K562 (cell line): ENCODE data around the gene SLCO3A1. TPM values are rescaled to one million over a fixed set of nuclear protein-coding genes. Genes with fewer than 3 reads are reported as not detected.

Source experiments
- ATAC-seq: fragments of 200-7000 bp; cut with Tn5 transposase; 3 replicates; pipeline ENCODE4 v1.9.1; 2020; ENCODE audit warnings: moderate library complexity
- BruUV-seq: library from RNA; stranded (reverse); fragments of 400-500 nt; replicated peaks from 2 replicates; lab custom pipeline; 2021; lab: Mats Ljungman, UMichigan
- CTCF ChIA-PET: fragments of 300-600 bp; formaldehyde crosslinking; extraction: SDS; loops from one replicate; lab custom pipeline; 2021; ENCODE audit warnings: low intra/inter-chr PET ratio; lab: Yijun Ruan, JAX
- POLR2A ChIA-PET: fragments of 300-600, 350-650 bp; sonication (Branson Sonifier 250); formaldehyde crosslinking; extraction: SDS; loops from one replicate; lab custom pipeline; 2021; ENCODE audit warnings: antibody characterized with exemption, inconsistent platforms; lab: Yijun Ruan, JAX
- DNase-seq, 4 experiments: peaks; one replicate each; pipeline versions ENCODE4 v3.0.0 to v3.0.0-alpha.2; 2011 to 2018; ENCODE audit warnings: low spot score in 3 of 4, mixed read lengths in 3 of 4; ENCODE audit errors: extremely low read depth in 1 of 4
- FAIRE-seq: peaks from 2 replicates; lab custom pipeline; 2011; peaks lifted over from hg19 to GRCh38; lab: Jason Lieb, UNC
- H2AFZ ChIP-seq: 2 replicates; pipeline ENCODE4 v1.6.0; 2011; ENCODE audit warnings: low read depth, low read length, control low read depth, inconsistent platforms
- H3K27ac ChIP-seq: fragments of 200-600 bp; 3 replicates; pipeline ENCODE4 v1.8.0; 2011; ENCODE audit warnings: low read depth, mild to moderate bottlenecking, control low read depth, inconsistent platforms, low read length, moderate library complexity, mixed read lengths; ENCODE audit errors: extremely low read depth
- H3K27me3 ChIP-seq, 2 experiments: fragments of 300-600 bp in 1 of 2; 2 replicates in 1 of 2; 3 replicates in 1 of 2; pipeline versions ENCODE4 v1.6.0 to v1.8.0; 2011; ENCODE audit warnings: inconsistent platforms in 2 of 2, low read length in 2 of 2, mild to moderate bottlenecking in 1 of 2, mixed read lengths in 1 of 2, moderate library complexity in 1 of 2; ENCODE audit not compliant: control insufficient read depth in 2 of 2, insufficient read depth in 2 of 2
- H3K36me3 ChIP-seq: fragments of 300-600 bp; 3 replicates; pipeline ENCODE4 v1.8.0; 2011; ENCODE audit warnings: mild to moderate bottlenecking, low read length, inconsistent platforms; ENCODE audit not compliant: control insufficient read depth, insufficient read depth
- H3K4me1 ChIP-seq, 2 experiments: fragments of 200-600 bp in 1 of 2; replicated peaks in 1 of 2; 2 replicates in 1 of 2; 3 replicates in 1 of 2; pipeline versions ENCODE4 v1.5.1 to v1.8.0; 2011; ENCODE audit warnings: inconsistent platforms in 2 of 2, low read length in 2 of 2, mild to moderate bottlenecking in 1 of 2, mixed read lengths in 1 of 2, moderate library complexity in 1 of 2; ENCODE audit not compliant: control insufficient read depth in 2 of 2, insufficient read depth in 2 of 2
- H3K4me2 ChIP-seq: 2 replicates; pipeline ENCODE4 v1.6.1; 2011; ENCODE audit warnings: low read length, control low read depth, inconsistent platforms, mixed read lengths; ENCODE audit not compliant: insufficient read depth
- H3K4me3 ChIP-seq: fragments of 200-600 bp; sonication (generic), shearing (Covaris generic); 2 replicates; pipeline ENCODE4 v1.5.1; 2016; ENCODE audit warnings: control low read depth, inconsistent platforms
- H3K79me2 ChIP-seq: fragments of 200-600 bp; 3 replicates; pipeline ENCODE4 v1.8.0; 2011; ENCODE audit warnings: low read length, inconsistent platforms; ENCODE audit not compliant: control insufficient read depth, insufficient read depth
- H3K9ac ChIP-seq, 2 experiments: 2 replicates each; pipeline versions ENCODE4 v1.6.0 to v1.6.1; 2011; ENCODE audit warnings: low read depth in 2 of 2, low read length in 2 of 2, control low read depth in 1 of 2, inconsistent platforms in 1 of 2, mild to moderate bottlenecking in 1 of 2, mixed read lengths in 1 of 2; ENCODE audit not compliant: insufficient read depth in 1 of 2
- H3K9me1 ChIP-seq: one replicate; pipeline ENCODE4 v1.6.0; 2011; ENCODE audit warnings: inconsistent platforms, mild to moderate bottlenecking, low read length, moderate library complexity; ENCODE audit not compliant: control insufficient read depth, insufficient read depth
- H3K9me3 ChIP-seq: replicated peaks from 2 replicates; pipeline ENCODE4 v1.5.1; 2011; ENCODE audit warnings: low read depth, low read length, inconsistent platforms; ENCODE audit not compliant: control insufficient read depth, insufficient read depth
- H4K20me1 ChIP-seq: replicated peaks from 2 replicates; pipeline ENCODE4 v1.6.1; 2011; ENCODE audit warnings: low read length, inconsistent platforms, mixed read lengths; ENCODE audit not compliant: control insufficient read depth, insufficient read depth
- CBX1 ChIP-seq: sonication (generic); IDR thresholded peaks from 2 replicates; pipeline ENCODE4 v1.6.1; 2016; ENCODE audit warnings: antibody characterized with exemption, low read depth, mild to moderate bottlenecking
- KLF13 ChIP-seq: fragments of 450-650 bp; IDR thresholded peaks from 2 replicates; pipeline ENCODE4 v1.6.1; 2016; ENCODE audit warnings: missing genetic modification characterization, low read depth, mild to moderate bottlenecking, missing compliant biosample characterization, moderate library complexity, borderline replicate concordance
- MECOM ChIP-seq: fragments of 250-450 bp; sonication (Bioruptor Pico); IDR thresholded peaks from 2 replicates; pipeline ENCODE4 v1.8.0; 2022; ENCODE audit warnings: inconsistent platforms
- NFATC3 ChIP-seq: fragments of 450-650 bp; IDR thresholded peaks from 2 replicates; pipeline ENCODE4 v1.6.1; 2017; ENCODE audit warnings: mild to moderate bottlenecking
- TAF1 ChIP-seq: IDR thresholded peaks from 2 replicates; pipeline ENCODE4 v1.6.1; 2011; ENCODE audit warnings: mild to moderate bottlenecking, low read length, moderate library complexity; ENCODE audit not compliant: insufficient read depth, control insufficient read depth, severe bottlenecking; ENCODE audit errors: extremely low read depth
- ZNF311 ChIP-seq: fragments of 250-450 bp; sonication (Bioruptor Pico); IDR thresholded peaks from 2 replicates; pipeline ENCODE4 v1.4.0; 2020; ENCODE audit warnings: mild to moderate bottlenecking, moderate library complexity
- ZNF766 ChIP-seq: fragments of 200-800 bp; sonication (Bioruptor generic); conservative IDR thresholded peaks from 2 replicates; pipeline ENCODE4 v1.6.1; 2016; ENCODE audit warnings: missing genetic modification characterization, missing compliant biosample characterization
- WGBS: fragments of 100-300 bp; shearing (Covaris generic); methylation state at CpG from one replicate; pipeline ENCODE4 v1.1.6; 2016; ENCODE audit warnings: low coverage, mixed read lengths; ENCODE audit not compliant: insufficient coverage; ENCODE audit errors: missing lambda C conversion rate; 5-methylcytosine and 5-hydroxymethylcytosine counted together
- in situ Hi-C: fragments of 300-500 bp; cut with MboI; formaldehyde crosslinking; loops from 4 replicates; pipeline ENCODE4 v1.15.0; 2018; ENCODE audit warnings: inconsistent platforms, mixed read lengths
- intact Hi-C: fragments of 100-400 bp; cut with micrococcal nuclease; formaldehyde crosslinking; loops from 2 replicates; pipeline ENCODE4 v1.14.2; 2022
- polyA plus RNA-seq, 8 experiments: library from polyadenylated mRNA; depleted of rRNA in 4 of 8; stranded (reverse) in 5 of 8; unstranded in 3 of 8; fragments of >200 nt; fragmentation: Nextera tagmentation in 2 of 8; fragmentation: Illumina TruSeq in 1 of 8; extraction: Ambion mirVana in 2 of 8; extraction: Trizol in 1 of 8; gene quantifications; 2 replicates each; pipeline versions ENCODE4 v1.2.1 to v1.2.3, GENCODE V29; 2011 to 2014; ENCODE audit warnings: inconsistent platforms in 1 of 8, missing spikeins in 1 of 8
- total RNA-seq, 7 experiments: library from RNA; depleted of rRNA in 6 of 7; stranded (reverse); fragments of >200 nt in 6 of 7; fragmentation: Illumina TruSeq in 2 of 7; extraction: Trizol in 2 of 7; gene quantifications; 2 replicates each; pipeline versions ENCODE4 v1.2.1 to v1.2.3, GENCODE V29; 2011 to 2021; ENCODE audit warnings: low replicate concordance in 1 of 7
- TF ChIP-seq, protein P1 (sequence below): IDR thresholded peaks from 2 replicates; pipeline ENCODE4 v1.6.1; 2016; ENCODE audit warnings: missing genetic modification characterization, missing compliant biosample characterization
- TF ChIP-seq, protein P2 (sequence below): fragments of 450-650 bp; IDR thresholded peaks from 2 replicates; pipeline ENCODE4 v1.6.1; 2016; ENCODE audit warnings: mild to moderate bottlenecking, moderate library complexity

Gene SLCO3A1
- total and polyA plus RNA-seq, 9 of the 15 experiments (the other 6 are each of a cell fraction or from before 2014, with no cell fraction given): 0.01 to 0.84 (median 0.06) TPM; not detected in 3

DNA sequence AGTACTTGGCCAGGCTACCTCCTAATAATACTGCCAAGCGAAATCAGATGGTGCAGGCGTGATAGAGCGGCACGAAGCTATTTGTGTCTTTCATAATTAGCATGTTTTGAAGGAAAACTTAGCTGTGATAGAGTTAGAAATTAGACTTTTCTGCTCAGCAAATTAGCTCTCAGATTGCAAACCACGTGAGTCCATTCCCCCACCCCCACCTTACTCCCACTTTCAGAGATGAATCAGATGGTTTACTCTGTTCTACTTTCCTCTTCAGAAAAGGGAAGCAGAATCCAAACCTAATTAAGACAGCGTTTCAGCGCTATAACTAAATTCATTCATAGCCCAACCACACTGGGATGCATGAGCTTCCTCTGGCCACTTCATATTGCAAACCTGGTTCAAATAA, 214.6 kb downstream of the SLCO3A1 start:
- no peak overlapping the region for H2AFZ ChIP-seq
- ChIA-PET POLR2A (no interaction called here), CTCF (no interaction called here)
- in situ Hi-C loops (no loop called here), intact Hi-C loops (no loop called here)
- H3K4me3 ChIP-seq: no peak overlapping the region
- no peaks in the 10 kb centered on the region; the same call in 1 of the 2 replicates for H4K20me1 ChIP-seq
- FAIRE-seq (no peak), ATAC-seq (no peak), DNase-seq (no peak)
- no TSS peak for BruUV-seq
- WGBS: 0% methylated on average over 7 of the region's 7 CpGs
- no peaks in the 10 kb centered on the region for H3K9me3 ChIP-seq
- H3K36me3 ChIP-seq: no peaks in the 10 kb centered on the region
- H3K4me1 ChIP-seq: no peaks in the 10 kb centered on the region
- H3K4me2 ChIP-seq: no peak overlapping the region
- H3K27ac ChIP-seq: no peak overlapping the region
- no peak overlapping the region for H3K9ac ChIP-seq
- H3K79me2 ChIP-seq: no peaks in the 10 kb centered on the region
- H3K9me1 ChIP-seq: no peaks in the 10 kb centered on the region
- peaks cover 2 to 28% of the 10 kb centered on the region in 2 experiments; a peak in 3 of 5 replicates for H3K27me3 ChIP-seq
- TF ChIP-seq MECOM (CRISPR knock-in tag) (no peak), NFATC3 (no peak), TAF1 (no peak), ZNF766 (CRISPR knock-in tag) (no peak), CBX1 (no peak), ZNF311 (CRISPR knock-in tag) (no peak), KLF13 (tag) (no peak)
- TF ChIP-seq, protein P1, sequence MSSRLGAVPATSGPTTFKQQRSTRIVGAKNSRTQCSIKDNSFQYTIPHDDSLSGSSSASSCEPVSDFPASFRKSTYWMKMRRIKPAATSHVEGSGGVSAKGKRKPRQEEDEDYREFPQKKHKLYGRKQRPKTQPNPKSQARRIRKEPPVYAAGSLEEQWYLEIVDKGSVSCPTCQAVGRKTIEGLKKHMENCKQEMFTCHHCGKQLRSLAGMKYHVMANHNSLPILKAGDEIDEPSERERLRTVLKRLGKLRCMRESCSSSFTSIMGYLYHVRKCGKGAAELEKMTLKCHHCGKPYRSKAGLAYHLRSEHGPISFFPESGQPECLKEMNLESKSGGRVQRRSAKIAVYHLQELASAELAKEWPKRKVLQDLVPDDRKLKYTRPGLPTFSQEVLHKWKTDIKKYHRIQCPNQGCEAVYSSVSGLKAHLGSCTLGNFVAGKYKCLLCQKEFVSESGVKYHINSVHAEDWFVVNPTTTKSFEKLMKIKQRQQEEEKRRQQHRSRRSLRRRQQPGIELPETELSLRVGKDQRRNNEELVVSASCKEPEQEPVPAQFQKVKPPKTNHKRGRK: no peak
- TF ChIP-seq, protein P2, sequence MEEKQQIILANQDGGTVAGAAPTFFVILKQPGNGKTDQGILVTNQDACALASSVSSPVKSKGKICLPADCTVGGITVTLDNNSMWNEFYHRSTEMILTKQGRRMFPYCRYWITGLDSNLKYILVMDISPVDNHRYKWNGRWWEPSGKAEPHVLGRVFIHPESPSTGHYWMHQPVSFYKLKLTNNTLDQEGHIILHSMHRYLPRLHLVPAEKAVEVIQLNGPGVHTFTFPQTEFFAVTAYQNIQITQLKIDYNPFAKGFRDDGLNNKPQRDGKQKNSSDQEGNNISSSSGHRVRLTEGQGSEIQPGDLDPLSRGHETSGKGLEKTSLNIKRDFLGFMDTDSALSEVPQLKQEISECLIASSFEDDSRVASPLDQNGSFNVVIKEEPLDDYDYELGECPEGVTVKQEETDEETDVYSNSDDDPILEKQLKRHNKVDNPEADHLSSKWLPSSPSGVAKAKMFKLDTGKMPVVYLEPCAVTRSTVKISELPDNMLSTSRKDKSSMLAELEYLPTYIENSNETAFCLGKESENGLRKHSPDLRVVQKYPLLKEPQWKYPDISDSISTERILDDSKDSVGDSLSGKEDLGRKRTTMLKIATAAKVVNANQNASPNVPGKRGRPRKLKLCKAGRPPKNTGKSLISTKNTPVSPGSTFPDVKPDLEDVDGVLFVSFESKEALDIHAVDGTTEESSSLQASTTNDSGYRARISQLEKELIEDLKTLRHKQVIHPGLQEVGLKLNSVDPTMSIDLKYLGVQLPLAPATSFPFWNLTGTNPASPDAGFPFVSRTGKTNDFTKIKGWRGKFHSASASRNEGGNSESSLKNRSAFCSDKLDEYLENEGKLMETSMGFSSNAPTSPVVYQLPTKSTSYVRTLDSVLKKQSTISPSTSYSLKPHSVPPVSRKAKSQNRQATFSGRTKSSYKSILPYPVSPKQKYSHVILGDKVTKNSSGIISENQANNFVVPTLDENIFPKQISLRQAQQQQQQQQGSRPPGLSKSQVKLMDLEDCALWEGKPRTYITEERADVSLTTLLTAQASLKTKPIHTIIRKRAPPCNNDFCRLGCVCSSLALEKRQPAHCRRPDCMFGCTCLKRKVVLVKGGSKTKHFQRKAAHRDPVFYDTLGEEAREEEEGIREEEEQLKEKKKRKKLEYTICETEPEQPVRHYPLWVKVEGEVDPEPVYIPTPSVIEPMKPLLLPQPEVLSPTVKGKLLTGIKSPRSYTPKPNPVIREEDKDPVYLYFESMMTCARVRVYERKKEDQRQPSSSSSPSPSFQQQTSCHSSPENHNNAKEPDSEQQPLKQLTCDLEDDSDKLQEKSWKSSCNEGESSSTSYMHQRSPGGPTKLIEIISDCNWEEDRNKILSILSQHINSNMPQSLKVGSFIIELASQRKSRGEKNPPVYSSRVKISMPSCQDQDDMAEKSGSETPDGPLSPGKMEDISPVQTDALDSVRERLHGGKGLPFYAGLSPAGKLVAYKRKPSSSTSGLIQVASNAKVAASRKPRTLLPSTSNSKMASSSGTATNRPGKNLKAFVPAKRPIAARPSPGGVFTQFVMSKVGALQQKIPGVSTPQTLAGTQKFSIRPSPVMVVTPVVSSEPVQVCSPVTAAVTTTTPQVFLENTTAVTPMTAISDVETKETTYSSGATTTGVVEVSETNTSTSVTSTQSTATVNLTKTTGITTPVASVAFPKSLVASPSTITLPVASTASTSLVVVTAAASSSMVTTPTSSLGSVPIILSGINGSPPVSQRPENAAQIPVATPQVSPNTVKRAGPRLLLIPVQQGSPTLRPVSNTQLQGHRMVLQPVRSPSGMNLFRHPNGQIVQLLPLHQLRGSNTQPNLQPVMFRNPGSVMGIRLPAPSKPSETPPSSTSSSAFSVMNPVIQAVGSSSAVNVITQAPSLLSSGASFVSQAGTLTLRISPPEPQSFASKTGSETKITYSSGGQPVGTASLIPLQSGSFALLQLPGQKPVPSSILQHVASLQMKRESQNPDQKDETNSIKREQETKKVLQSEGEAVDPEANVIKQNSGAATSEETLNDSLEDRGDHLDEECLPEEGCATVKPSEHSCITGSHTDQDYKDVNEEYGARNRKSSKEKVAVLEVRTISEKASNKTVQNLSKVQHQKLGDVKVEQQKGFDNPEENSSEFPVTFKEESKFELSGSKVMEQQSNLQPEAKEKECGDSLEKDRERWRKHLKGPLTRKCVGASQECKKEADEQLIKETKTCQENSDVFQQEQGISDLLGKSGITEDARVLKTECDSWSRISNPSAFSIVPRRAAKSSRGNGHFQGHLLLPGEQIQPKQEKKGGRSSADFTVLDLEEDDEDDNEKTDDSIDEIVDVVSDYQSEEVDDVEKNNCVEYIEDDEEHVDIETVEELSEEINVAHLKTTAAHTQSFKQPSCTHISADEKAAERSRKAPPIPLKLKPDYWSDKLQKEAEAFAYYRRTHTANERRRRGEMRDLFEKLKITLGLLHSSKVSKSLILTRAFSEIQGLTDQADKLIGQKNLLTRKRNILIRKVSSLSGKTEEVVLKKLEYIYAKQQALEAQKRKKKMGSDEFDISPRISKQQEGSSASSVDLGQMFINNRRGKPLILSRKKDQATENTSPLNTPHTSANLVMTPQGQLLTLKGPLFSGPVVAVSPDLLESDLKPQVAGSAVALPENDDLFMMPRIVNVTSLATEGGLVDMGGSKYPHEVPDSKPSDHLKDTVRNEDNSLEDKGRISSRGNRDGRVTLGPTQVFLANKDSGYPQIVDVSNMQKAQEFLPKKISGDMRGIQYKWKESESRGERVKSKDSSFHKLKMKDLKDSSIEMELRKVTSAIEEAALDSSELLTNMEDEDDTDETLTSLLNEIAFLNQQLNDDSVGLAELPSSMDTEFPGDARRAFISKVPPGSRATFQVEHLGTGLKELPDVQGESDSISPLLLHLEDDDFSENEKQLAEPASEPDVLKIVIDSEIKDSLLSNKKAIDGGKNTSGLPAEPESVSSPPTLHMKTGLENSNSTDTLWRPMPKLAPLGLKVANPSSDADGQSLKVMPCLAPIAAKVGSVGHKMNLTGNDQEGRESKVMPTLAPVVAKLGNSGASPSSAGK: no peak
